GM18907 (cell line): ENCODE results near the gene COL24A1.

Source experiments
- ATAC-seq: cut with Tn5 transposase; IDR thresholded peaks from one replicate; pipeline ENCODE4 v1.9.1; 2021; ENCODE audit warnings: mild to moderate bottlenecking, moderate library complexity; ENCODE audit not compliant: unreplicated experiment

The COL24A1 gene

DNA sequence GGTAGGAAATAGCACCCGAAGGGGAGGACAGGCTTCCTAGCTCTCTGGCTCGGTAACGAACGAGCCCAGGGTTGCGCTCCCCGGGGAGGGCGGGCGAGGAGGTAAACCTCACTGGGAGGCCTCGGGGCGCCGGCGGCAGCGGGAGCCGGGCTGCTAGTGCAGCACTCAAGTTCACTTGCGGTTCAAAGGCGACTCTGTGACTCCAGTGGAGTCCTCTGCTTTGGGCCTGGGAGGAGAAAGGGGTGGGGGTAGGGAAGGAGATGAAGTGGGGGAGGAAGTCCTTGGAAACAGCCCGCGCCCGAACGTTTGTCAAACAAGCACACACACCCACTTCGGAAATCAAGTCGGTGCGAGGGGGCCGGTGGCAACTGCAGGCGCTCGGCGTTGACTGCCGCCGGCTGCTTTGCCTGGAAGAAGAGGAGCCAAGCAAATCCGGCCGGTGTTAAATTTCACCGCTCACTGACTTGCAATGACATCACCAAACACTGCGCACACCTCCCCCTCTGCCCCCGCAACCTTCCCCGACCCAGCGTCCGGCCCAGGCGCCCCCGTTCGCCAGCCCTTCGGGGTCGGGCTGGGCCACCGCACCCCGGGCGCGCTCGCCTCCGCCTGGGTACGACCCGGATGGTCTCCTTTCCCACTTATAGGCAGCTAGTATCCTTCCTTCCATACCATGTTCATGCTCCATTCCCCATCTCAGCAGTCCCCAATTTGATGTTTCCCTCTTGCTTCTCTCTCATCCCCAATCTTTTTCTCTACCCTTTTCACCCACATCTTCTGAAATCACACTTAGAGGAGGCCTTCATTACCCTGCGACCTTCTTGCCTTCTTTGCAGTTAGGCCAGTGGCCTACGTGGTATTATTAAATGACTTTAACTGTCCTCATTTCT lies at the start of gene COL24A1:
TSS of gene COL24A1 (minus strand) at position 207 of the 890 bp plus-strand sequence. CDS start 376 bp downstream, outside the sequence.
- no peak for ATAC-seq

DNA sequence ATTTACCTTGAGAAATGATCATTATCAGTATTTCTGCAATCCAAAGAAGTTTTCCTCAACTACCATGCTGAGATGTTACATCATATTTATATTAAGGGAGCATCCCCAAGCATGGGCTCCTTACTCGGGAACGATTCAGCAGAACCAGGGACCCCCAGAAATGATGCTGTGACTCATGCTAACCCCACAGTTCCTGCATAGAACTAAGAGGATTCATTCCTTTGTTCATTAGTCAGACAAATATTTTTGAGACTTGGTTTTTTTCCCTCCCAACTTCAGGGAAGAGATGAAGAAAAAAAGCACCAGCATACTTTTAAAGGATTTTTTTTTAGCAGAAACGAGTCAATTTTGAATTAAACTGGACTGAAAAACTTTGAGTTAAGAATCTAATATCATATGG lies 49.2 kb upstream of the COL24A1 start:
- ATAC-seq = no peak

GRCh38 chr1:86202552-86203340 lies 46.2 kb upstream of the COL24A1 start:
- ATAC-seq = no peak

DNA sequence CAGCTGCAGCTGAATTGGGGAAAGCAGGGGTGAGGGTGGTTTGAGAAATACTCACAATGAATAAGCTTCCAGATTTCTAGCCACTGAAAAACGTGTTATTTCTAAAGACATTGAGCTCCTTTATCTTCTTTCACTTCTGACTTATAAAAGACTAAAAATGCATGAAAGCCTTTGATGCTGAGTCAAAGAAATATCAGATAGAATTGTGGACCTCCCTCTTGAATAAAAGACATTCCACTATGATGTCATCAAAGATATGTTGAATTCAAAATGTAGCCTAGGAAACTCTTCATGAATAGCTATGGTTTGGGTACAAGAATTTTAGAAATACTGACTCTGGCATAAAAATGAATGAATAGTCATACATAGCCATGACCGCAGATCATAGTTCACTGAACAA lies 44.7 kb upstream of the COL24A1 start:
- ATAC-seq = no peak

DNA sequence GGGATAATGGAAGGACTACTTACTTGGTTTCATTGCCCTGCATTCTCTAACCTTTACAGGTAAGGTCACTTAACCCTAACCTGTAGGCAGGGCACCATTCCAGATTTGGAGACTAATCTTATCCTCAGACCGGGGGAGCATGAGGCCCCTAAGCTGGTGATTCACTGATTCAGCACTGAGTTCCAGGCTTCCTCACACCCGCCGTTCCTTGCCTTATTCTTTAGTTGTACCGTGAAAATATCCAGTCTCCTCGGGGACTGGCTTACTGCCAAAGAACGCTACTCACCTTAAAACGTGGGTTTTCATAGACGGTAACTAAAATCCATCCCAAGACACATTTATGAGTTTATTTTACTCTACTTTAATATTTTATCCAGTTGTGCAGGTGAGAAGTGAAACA lies 44.3 kb upstream of the COL24A1 start:
- no peak for ATAC-seq

DNA sequence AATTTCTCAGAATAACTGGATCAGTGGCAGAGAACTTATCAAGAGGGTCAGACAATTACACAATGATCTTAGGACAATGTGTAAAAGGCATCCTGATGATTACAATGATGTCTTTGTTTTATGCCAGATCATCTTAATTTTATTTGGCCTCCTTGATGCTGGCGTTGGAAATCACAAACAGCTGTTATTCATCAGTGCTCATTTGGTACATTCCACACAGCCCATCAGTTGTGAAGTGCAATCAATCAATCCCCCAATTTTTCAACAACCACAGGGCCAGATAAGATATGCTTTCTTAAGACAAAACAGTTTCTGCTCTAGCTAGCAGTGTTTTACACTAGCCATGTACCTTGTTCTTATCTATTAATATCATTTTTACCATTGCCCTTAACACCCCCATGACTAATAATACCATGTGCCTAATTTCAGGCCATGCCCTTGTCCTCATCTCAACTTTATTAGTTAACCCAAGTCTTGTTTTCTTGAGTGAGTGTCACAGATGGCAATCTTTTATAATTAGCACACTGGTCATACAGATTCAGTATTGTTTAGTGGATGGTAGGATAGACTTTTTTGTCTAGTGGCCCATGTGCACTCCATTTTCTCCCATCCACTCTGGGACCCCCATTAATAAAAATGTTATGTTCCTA lies 40.8 kb upstream of the COL24A1 start:
- no peak for ATAC-seq

- ATAC-seq = no peak
Observed at GRCh38 chr1:86195281-86195680, 38.7 kb upstream of the COL24A1 start.

- no peak for ATAC-seq
Observed at GRCh38 chr1:86194491-86195034, 38.0 kb upstream of the COL24A1 start.

DNA sequence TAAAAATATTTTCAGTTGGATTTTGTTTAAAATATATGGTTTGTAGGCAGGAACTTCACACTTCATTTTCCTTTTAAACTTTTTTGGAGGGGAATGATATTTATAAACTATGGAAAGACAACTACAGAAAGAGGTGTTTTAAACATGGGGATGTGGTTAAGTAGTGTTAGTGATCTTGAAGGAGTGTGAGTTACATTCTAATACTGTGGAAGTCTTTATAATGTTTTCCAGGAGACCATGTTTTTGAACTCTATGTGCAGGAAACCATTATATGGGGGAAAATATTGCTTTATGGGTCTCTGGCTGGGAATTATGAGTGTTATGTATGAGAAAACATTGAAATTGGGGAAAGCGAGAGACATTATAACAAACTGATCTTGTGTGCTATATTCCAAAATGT lies 35.8 kb upstream of the COL24A1 start:
- ATAC-seq = no peak

DNA sequence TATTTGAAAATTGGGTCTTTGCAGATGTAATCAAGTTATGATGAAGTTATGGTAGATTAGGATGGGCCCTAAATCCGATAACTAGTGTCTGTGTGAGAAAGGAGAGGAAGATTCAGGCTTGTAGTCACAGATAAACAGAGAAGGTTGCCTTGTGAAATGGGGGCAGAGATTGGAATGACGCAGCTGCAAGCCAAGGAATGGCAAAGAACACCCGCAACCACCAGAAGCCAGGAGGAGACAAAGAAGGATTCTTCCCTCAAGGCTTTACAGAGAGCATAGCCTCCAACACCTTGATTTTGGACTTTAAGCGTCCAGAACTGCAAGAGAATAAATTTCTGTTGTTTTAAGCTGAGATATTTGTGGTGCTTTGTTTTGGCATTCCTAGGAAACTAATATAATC lies 35.4 kb upstream of the COL24A1 start:
- ATAC-seq = no peak

DNA sequence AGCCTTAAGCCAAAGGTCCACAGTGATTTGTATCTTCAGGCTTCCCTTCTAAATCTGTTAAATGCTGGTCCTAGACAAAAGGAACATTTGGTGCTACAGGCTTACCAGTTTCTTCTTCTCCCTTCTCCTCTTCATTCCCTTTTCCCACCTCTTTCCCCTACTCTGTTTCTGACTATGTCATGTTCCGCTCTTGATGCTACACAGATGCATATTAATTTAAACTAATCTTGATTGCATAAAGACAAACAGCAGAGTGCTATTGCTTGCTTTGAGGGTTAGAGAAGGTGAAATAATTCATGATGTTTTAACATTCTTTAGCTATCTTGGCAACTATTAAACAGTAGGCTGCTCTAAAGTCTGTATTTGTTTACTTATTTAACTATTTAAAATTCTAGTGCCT lies 34.3 kb upstream of the COL24A1 start:
- ATAC-seq = no peak

GRCh38 chr1:86184426-86184825 lies 27.9 kb upstream of the COL24A1 start:
- ATAC-seq = no peak

DNA sequence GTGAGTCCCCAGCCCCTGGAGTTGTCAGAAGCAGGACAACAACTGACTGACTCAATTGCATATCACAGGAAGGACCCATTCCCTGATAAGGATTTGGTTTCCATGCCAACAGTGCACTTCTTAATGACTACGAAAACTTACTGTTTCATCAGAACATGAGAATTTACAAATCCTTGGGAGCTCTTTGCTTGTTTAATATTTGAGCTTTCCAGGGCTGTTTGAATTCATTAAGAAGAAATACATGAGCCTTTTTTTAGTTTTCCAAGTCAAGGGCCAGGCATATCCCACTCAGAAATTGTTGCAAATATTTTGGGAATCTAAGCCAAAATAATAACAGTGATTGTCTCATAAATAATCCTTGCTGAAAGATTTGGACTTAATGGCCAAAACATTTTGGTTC lies 27.2 kb upstream of the COL24A1 start:
- ATAC-seq = no peak

- ATAC-seq = no peak
Observed at GRCh38 chr1:86176226-86176625, 19.7 kb upstream of the COL24A1 start.

DNA sequence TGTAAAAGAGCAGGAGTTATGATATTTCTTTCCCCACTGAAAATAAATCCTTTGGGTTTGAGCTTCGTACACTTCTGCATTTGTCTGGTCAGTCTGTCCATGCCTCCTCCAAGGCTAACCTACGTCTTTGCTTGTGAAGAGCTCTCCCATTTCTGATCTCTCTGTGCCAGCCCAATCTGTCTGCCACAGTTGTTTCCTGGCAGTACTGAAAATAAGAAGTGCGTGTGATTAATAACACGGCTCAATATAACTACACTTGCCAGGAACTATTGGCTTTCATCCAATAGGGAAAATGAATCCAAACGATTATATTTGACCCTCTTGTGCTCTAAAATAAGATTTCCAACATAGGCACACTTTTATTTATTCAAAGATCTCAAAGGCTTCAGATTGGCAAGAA lies 19.2 kb upstream of the COL24A1 start:
- no peak for ATAC-seq

DNA sequence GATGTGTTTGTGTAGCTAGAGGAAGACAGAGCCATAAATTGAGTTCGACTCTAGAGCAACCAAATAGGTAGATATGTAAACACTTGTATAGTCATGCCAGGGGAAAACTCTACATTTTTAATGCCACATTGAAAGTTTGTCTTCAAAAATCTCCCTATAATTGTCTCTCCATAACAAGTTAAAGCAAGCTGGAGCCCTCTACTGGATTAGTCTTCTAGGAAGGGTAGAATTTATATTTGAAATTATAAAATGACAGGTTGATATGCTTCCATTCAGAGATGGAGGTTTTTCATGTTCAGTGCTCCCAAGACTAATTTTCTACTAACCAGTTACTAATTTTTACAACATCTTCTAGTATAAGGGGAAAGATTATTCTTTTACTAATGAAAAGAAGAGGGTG lies 13.1 kb upstream of the COL24A1 start:
- ATAC-seq = no peak

GRCh38 chr1:86159800-86160199 lies 3.2 kb upstream of the COL24A1 start:
- ATAC-seq = no peak

DNA sequence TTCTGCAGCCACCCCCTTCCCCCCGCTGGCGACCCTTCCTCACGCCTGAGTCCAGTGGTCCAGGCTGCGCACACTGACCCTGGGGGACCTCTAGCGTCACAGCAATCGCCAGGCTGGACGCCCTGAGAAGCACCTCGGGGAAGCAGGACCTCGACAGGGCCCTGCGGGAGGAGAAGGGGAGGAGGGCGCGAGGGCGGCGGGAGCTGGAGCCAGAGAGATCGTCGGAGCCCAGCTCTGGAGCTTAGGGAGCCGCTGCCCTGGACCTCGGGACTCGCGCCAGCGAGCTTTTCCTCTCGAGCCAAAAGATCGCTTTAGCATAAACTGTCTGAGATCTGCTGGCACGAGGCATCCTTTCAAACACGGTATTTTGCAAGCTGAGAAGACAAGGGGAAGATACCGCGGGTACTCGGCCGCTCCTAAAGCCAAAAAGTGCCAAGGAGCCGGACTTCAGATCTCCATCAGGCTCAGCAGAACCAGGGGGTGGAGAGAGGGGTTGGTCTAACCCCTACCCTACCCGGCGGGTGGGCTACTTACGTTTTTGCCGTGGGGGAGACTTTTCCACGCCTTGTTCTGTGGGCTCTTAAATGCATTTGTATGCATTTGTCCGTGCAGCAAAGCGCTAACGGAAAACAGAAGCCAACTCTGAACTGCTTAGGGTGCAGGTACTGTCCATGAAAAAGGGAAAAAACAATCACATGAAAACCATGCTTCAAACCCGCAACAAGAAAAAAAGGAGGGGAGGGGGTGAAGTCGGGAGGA lies 586 bp downstream of the COL24A1 start:
- no peak for ATAC-seq

DNA sequence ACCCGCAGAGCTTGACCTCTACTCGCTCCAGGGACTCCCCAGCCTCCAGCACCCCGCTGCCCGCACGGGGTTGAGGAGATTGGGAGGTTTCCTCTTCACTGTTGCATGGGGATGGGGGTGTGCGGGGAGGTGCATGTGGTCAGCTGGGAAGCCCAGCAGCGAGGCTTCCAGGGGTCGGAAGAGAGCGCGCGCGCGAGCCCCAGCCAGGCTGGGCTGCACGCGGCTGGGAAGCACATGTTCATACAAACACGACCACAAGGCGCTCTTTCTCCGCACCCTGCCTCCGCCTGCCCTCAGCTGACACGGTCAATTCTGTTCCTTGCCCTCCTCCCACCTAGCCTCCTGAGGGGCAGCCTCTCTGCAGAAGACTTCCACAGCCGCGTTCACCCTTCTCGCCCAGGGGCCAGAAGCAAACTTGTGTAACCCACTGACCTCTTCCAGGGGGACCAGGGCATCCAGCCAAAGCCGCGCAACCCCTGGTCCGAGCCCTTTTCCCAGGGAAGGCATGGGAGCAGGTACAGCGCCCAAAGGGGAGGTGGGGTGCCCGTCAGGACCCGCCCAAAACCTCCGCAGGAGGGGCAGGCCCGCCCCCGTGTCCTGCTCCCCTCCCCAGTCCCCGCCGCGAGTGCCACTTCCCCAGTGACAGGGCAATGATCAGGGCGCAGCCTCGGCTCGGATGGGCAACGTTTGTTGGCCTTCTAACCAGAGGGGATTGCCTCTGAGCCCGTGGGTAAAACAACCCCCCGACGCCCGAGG lies 1.3 kb downstream of the COL24A1 start:
- no peak for ATAC-seq

DNA sequence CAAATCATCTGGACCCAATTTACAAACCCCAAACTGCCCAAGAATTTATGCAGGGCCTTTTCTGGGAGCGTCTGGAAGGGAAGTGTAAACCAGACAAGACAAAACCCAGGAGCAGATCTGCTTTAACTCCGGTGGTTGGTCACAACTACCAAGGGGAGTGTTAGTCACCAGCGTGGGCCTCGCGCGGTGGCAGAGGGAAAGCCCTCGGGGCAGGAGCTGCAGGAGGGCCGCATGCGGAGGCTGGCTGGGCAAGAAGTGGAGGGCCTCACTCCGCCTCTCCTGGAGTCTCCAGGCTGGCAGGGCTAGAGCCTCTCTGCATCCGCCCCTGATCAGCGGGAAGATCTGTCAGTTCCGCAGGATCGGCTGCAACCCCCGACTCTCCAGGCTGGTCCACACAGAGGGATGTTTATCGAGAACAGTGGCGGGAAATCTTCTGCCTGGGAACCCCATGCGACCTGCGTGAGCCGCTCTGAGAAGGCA lies 2.0 kb downstream of the COL24A1 start:
- no peak for ATAC-seq
